H9 (cell line): ENCODE data around the gene CHPF. TPM values are rescaled to one million over a fixed set of nuclear protein-coding genes. Genes with fewer than 3 reads are reported as not detected.
A peak's percentile ranks its signal among the peaks of the same experiment; 100 is the strongest.

Experiments used
- DNase-seq: peaks from one replicate; pipeline ENCODE4 v3.0.0-alpha.2; 2017
- H2AFZ ChIP-seq: one replicate; pipeline ENCODE4 v1.6.1; 2013; ENCODE audit warnings: mild to moderate bottlenecking, low read length, control low read depth, moderate library complexity
- H2AK5ac ChIP-seq: 2 replicates; pipeline ENCODE4 v1.6.1; 2013; ENCODE audit warnings: low read length, control low read depth, mixed read lengths; ENCODE audit not compliant: insufficient read length
- H2BK120ac ChIP-seq: one replicate; pipeline ENCODE4 v1.6.1; 2013; ENCODE audit warnings: low read depth, mild to moderate bottlenecking, low read length, control low read depth, inconsistent platforms; ENCODE audit not compliant: poor library complexity, severe bottlenecking
- H2BK12ac ChIP-seq: 2 replicates; pipeline ENCODE4 v1.6.1; 2013; ENCODE audit warnings: low read length, control low read depth, mixed read lengths, low read depth; ENCODE audit not compliant: insufficient read length
- H2BK15ac ChIP-seq: 2 replicates; pipeline ENCODE4 v1.6.1; 2013; ENCODE audit warnings: low read depth, low read length, control low read depth
- H2BK20ac ChIP-seq: one replicate; pipeline ENCODE4 v1.6.1; 2013; ENCODE audit warnings: low read depth, mild to moderate bottlenecking, low read length, control low read depth, inconsistent platforms; ENCODE audit not compliant: poor library complexity, severe bottlenecking
- H2BK5ac ChIP-seq: 2 replicates; pipeline ENCODE4 v1.6.1; 2013; ENCODE audit warnings: low read length, control low read depth, mixed read lengths; ENCODE audit not compliant: insufficient read length
- H3K14ac ChIP-seq: 2 replicates; pipeline ENCODE4 v1.6.1; 2013; ENCODE audit warnings: low read length, control low read depth; ENCODE audit not compliant: insufficient read depth
- H3K18ac ChIP-seq: 2 replicates; pipeline ENCODE4 v1.6.1; 2013; ENCODE audit warnings: low read depth, mild to moderate bottlenecking, mixed read lengths, low read length, control low read depth; ENCODE audit not compliant: insufficient read length
- H3K23ac ChIP-seq: 2 replicates; pipeline ENCODE4 v1.6.1; 2013; ENCODE audit warnings: low read length, control low read depth, mixed read lengths, low read depth; ENCODE audit not compliant: insufficient read length
- H3K23me2 ChIP-seq: 2 replicates; pipeline ENCODE4 v1.6.1; 2013; ENCODE audit warnings: low read depth, mild to moderate bottlenecking, mixed read lengths, low read length, control low read depth; ENCODE audit not compliant: insufficient read length, poor library complexity, severe bottlenecking
- H3K27ac ChIP-seq: 2 replicates; pipeline ENCODE4 v1.5.1; 2013; ENCODE audit warnings: low read length, control low read depth, mixed read lengths, low read depth; ENCODE audit not compliant: insufficient read length
- H3K27me3 ChIP-seq: 2 replicates; pipeline ENCODE4 v1.6.1; 2013; ENCODE audit warnings: low read length, control low read depth, inconsistent platforms; ENCODE audit not compliant: insufficient read depth
- H3K4ac ChIP-seq: 2 replicates; pipeline ENCODE4 v1.6.1; 2013; ENCODE audit warnings: low read depth, mild to moderate bottlenecking, control low read depth, inconsistent platforms, low read length, moderate library complexity
- H3K4me1 ChIP-seq: 2 replicates; pipeline ENCODE4 v1.6.1; 2013; ENCODE audit warnings: low read length, control low read depth, inconsistent platforms; ENCODE audit not compliant: insufficient read depth
- H3K4me2 ChIP-seq: 2 replicates; pipeline ENCODE4 v1.6.1; 2013; ENCODE audit warnings: low read length, control low read depth, mixed read lengths; ENCODE audit not compliant: insufficient read length, insufficient read depth
- H3K56ac ChIP-seq: 2 replicates; pipeline ENCODE4 v1.6.1; 2013; ENCODE audit warnings: low read depth, mild to moderate bottlenecking, mixed read lengths, low read length, control low read depth; ENCODE audit not compliant: insufficient read length
- H3K79me1 ChIP-seq: 2 replicates; pipeline ENCODE4 v1.6.1; 2013; ENCODE audit warnings: low read depth, mild to moderate bottlenecking, moderate library complexity, low read length, control low read depth, inconsistent platforms; ENCODE audit not compliant: insufficient read depth, poor library complexity, severe bottlenecking
- H3K79me2 ChIP-seq: 2 replicates; pipeline ENCODE4 v1.6.1; 2013; ENCODE audit warnings: low read length, control low read depth, inconsistent platforms; ENCODE audit not compliant: insufficient read depth
- H3K9ac ChIP-seq: 2 replicates; pipeline ENCODE4 v1.6.1; 2013; ENCODE audit warnings: low read length, control low read depth, mixed read lengths; ENCODE audit not compliant: insufficient read length; ENCODE audit errors: extremely low read depth
- H3K9me3 ChIP-seq: one replicate; pipeline ENCODE4 v1.6.1; 2013; ENCODE audit warnings: low read depth, low read length, inconsistent platforms; ENCODE audit not compliant: control insufficient read depth
- H3T11ph ChIP-seq: one replicate; pipeline ENCODE4 v1.6.1; 2013; ENCODE audit warnings: mild to moderate bottlenecking, low read length, control low read depth, inconsistent platforms
- H4K20me1 ChIP-seq: one replicate; pipeline ENCODE4 v1.6.1; 2013; ENCODE audit not compliant: control insufficient read depth, insufficient read length, insufficient read depth
- H4K5ac ChIP-seq: 2 replicates; pipeline ENCODE4 v1.6.1; 2013; ENCODE audit warnings: low read depth, mild to moderate bottlenecking, mixed read lengths, low read length, control low read depth; ENCODE audit not compliant: insufficient read length
- H4K8ac ChIP-seq: replicated peaks from 2 replicates; pipeline ENCODE4 v1.6.1; 2013; ENCODE audit warnings: low read length, control low read depth, mixed read lengths, low read depth; ENCODE audit not compliant: insufficient read length
- H4K91ac ChIP-seq: 2 replicates; pipeline ENCODE4 v1.6.1; 2013; ENCODE audit warnings: low read depth, mild to moderate bottlenecking, moderate library complexity, mixed read lengths, low read length, control low read depth; ENCODE audit not compliant: insufficient read length
- H3K27ac Mint-ChIP-seq, 3 experiments: 2 replicates in 2 of 3; 3 replicates in 1 of 3; pipeline ENCODE4 v1.8.0; 2020 to 2021; ENCODE audit warnings: mixed read lengths in 3 of 3, mild to moderate bottlenecking in 1 of 3, moderate library complexity in 1 of 3
- H3K27me3 Mint-ChIP-seq: 2 replicates; pipeline ENCODE4 v1.8.0; 2021; ENCODE audit warnings: low read depth, mild to moderate bottlenecking, moderate library complexity, mixed read lengths
- H3K36me3 Mint-ChIP-seq, 3 experiments: 2 replicates in 2 of 3; 3 replicates in 1 of 3; pipeline ENCODE4 v1.8.0; 2020 to 2021; ENCODE audit warnings: low read depth in 3 of 3, mixed read lengths in 3 of 3; ENCODE audit not compliant: insufficient read depth in 1 of 3
- H3K4me1 Mint-ChIP-seq, 2 experiments: 2 replicates each; pipeline ENCODE4 v1.8.0; 2020; ENCODE audit warnings: mixed read lengths in 2 of 2
- H3K4me3 Mint-ChIP-seq, 2 experiments: 2 replicates in 1 of 2; 3 replicates in 1 of 2; pipeline ENCODE4 v1.8.0; 2020 to 2021; ENCODE audit warnings: mild to moderate bottlenecking in 2 of 2, mixed read lengths in 2 of 2, moderate library complexity in 1 of 2
- H3K9me3 Mint-ChIP-seq, 2 experiments: 2 replicates in 1 of 2; 3 replicates in 1 of 2; pipeline ENCODE4 v1.8.0; 2020; ENCODE audit warnings: mild to moderate bottlenecking in 2 of 2, mixed read lengths in 2 of 2, moderate library complexity in 1 of 2
- WGBS: extraction: QIAGEN DNeasy Blood & Tissue Kit; methylation state at CpG from one replicate; pipeline ENCODE4 v1.1.7; 2013; ENCODE audit warnings: missing lambda C conversion rate, low lambda C conversion rate, mixed read lengths; ENCODE audit not compliant: insufficient read length; ENCODE audit errors: extremely low coverage; 5-methylcytosine and 5-hydroxymethylcytosine counted together
- total RNA-seq: library from RNA; stranded (reverse); gene quantifications from 2 replicates; pipeline ENCODE4 v1.2.1, GENCODE V29; 2021
- TF ChIP-seq, protein P1 (sequence below): fragments of 200-600 bp; sonication (generic); conservative IDR thresholded peaks from 3 replicates; pipeline ENCODE4 v1.8.0; 2021; ENCODE audit warnings: antibody characterized with exemption, mild to moderate bottlenecking

The CHPF gene
- total RNA-seq, 1 experiment from 2014 or later: 46.5 TPM

DNA sequence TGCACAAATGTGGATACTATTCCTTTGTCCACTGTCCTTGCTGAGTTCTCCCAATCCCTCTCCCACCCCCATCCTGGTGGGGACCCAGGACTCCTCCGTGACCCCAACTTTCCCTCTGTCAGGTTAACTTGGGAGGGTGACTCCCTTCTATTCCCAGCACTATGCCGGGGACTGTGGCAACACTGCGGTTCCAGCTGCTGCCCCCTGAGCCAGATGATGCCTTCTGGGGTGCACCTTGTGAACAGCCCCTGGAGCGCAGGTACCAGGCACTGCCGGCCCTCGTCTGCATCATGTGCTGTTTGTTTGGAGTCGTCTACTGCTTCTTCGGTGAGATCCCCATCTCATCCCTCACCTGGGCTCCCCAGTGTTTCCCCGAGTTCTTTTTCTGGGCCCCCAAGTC lies 958 bp upstream of the CHPF start:
- Histone ChIP-seq H3K23ac (no peak overlapping the region), H3K27ac (no peak overlapping the region), H3K27me3 (no peaks in the 10 kb centered on the region), H3K4me1 (peaks cover 5% of the 10 kb centered on the region; the same call in 1 of the 2 replicates), H3K14ac (no peak overlapping the region), H4K5ac (no peak overlapping the region), H2AFZ (no peak overlapping the region), H3K9me3 (no peaks in the 10 kb centered on the region), H2AK5ac (no peak overlapping the region), H3T11ph (no peak overlapping the region), H2BK20ac (no peak overlapping the region), H3K79me1 (no peaks in the 10 kb centered on the region), H3K4ac (no peak overlapping the region), H4K20me1 (no peaks in the 10 kb centered on the region), H2BK120ac (no peak overlapping the region), H2BK12ac (no peak overlapping the region), H3K23me2 (peaks cover 16% of the 10 kb centered on the region), H3K79me2 (no peaks in the 10 kb centered on the region), H3K18ac (no peak overlapping the region), H3K4me2 (peak overlapping the region; percentile 70), H3K56ac (no peak overlapping the region), H2BK15ac (no peak overlapping the region), H3K9ac (peak overlapping the region; percentile 16), H4K91ac (no peak overlapping the region), H2BK5ac (no peak overlapping the region), H4K8ac (no peak overlapping the region)
- H3K27ac Mint-ChIP-seq: peak overlapping the region in 2 of 3 experiments; percentile 34 to 93; a peak in 4 of 7 replicates
- H3K4me3 Mint-ChIP-seq: peak overlapping the region; percentile 87 to 92
- no peak for DNase-seq
- peaks cover 39% of the 10 kb centered on the region for H3K27me3 Mint-ChIP-seq
- H3K4me1 Mint-ChIP-seq: peaks cover 18% of the 10 kb centered on the region in 2 experiments
- peaks cover 20 to 41% (median 39%) of the 10 kb centered on the region in 3 experiments for H3K36me3 Mint-ChIP-seq
- no CpG with 5 or more reads among the region's 9 CpGs for WGBS
- TF ChIP-seq, protein P1, sequence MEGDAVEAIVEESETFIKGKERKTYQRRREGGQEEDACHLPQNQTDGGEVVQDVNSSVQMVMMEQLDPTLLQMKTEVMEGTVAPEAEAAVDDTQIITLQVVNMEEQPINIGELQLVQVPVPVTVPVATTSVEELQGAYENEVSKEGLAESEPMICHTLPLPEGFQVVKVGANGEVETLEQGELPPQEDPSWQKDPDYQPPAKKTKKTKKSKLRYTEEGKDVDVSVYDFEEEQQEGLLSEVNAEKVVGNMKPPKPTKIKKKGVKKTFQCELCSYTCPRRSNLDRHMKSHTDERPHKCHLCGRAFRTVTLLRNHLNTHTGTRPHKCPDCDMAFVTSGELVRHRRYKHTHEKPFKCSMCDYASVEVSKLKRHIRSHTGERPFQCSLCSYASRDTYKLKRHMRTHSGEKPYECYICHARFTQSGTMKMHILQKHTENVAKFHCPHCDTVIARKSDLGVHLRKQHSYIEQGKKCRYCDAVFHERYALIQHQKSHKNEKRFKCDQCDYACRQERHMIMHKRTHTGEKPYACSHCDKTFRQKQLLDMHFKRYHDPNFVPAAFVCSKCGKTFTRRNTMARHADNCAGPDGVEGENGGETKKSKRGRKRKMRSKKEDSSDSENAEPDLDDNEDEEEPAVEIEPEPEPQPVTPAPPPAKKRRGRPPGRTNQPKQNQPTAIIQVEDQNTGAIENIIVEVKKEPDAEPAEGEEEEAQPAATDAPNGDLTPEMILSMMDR: no peak
- peaks cover 0 to 4% of the 10 kb centered on the region in 2 experiments; a peak in 1 of 5 replicates for H3K9me3 Mint-ChIP-seq
